C4-2B (cell line): ENCODE results near the gene PROX1.

Experiments
- H3K27ac ChIP-seq: fragments of 450-650 bp; 2 replicates; pipeline ENCODE4 v1.5.1; 2017
- ZFX ChIP-seq: fragments of 450-650 bp; IDR thresholded peaks from 2 replicates; pipeline ENCODE4 v1.6.1; 2017
- TF ChIP-seq, protein P1 (sequence below): fragments of 450-650 bp; conservative IDR thresholded peaks from 2 replicates; pipeline ENCODE4 v1.5.1; 2017; ENCODE audit warnings: mild to moderate bottlenecking

Gene PROX1

GRCh38 chr1:214039394-214040018 lies 51.7 kb downstream of the PROX1 start:
- TF ChIP-seq ZFX = no peak
- TF ChIP-seq, protein P1, sequence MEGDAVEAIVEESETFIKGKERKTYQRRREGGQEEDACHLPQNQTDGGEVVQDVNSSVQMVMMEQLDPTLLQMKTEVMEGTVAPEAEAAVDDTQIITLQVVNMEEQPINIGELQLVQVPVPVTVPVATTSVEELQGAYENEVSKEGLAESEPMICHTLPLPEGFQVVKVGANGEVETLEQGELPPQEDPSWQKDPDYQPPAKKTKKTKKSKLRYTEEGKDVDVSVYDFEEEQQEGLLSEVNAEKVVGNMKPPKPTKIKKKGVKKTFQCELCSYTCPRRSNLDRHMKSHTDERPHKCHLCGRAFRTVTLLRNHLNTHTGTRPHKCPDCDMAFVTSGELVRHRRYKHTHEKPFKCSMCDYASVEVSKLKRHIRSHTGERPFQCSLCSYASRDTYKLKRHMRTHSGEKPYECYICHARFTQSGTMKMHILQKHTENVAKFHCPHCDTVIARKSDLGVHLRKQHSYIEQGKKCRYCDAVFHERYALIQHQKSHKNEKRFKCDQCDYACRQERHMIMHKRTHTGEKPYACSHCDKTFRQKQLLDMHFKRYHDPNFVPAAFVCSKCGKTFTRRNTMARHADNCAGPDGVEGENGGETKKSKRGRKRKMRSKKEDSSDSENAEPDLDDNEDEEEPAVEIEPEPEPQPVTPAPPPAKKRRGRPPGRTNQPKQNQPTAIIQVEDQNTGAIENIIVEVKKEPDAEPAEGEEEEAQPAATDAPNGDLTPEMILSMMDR = no peak
- no peak overlapping the region for H3K27ac ChIP-seq

DNA sequence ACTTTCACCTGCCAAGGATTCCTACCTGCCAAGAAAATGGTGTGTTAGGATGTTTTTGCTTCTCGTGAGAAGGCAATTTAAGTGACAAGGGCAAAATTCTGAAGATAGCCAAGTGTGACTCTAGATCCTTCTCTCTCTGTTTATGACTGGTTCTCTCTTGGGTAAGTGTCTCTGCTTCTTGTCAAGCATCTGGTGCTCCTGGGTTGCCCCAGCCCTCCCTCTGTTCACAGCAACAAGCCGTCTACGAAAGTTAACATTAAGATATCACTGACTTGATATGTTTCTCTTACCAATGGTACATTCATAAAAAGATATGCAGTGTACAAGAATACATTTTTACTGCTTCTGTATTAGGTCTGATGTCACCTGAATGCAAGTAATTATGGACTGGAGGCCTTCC lies 55.4 kb downstream of the PROX1 start:
- no peak for TF ChIP-seq ZFX
- H3K27ac ChIP-seq = no peak overlapping the region

DNA sequence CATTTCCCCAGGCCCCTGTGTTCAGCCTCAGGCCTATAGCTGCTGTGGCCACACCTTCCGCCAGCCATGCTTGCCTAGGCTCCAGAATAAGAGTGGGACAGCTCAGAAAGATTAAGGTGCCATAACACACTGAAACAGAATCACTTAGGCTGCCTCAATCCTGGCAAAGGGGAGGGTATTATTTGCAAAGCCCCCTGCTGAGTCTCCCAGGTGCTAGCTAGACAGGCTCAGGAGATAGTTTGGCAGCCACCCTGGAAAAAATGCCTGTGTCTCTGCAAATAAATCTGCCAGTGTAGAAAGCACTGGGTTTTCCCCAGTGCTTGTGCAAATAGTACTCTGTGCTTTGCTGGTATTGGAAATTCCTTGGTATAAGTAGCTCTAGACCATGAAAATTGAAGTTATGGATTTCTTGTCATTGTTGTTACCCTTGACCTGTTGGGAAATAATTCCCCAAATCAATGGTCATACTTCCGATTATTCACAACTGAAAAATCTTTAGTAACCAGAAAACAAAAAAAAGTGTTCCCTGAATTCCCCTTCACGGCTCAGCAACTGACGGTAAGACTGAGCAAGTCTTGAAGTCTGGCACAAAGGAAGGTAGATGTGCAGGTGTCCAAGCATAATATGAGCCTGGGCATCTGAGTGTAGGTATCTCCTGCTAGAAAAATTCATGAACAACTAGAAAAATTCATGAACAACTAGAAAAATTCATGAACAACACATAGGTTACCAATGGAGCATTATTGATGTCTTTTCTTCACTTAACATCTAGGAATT lies 56.9 kb downstream of the PROX1 start:
- no peak for TF ChIP-seq ZFX
- TF ChIP-seq, protein P1 = no peak
- H3K27ac ChIP-seq = no peak overlapping the region

- no peak for TF ChIP-seq ZFX
- TF ChIP-seq, protein P1 = no peak
- H3K27ac ChIP-seq = no peak overlapping the region
These were observed 63.0 kb downstream of the PROX1 start for GRCh38 chr1:214050513-214051401.

DNA sequence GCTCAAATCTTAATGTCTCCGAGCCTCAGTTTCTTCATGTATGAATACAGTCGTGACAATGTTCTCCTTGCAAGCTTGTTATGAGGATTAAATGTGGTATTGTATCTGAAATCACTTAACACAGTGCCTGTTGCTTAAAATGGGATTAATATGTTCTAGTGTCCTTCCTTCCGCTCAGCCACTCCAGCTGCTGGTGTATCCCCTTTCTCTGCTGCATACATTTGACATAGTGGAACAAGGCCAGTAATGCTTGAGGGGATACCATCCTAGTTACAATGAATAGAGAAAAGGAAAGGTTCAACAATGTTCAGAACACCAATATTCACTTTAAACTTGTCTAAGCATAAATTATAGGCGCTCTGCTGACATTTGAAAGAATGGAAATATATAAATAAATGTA lies 64.0 kb downstream of the PROX1 start:
- H3K27ac ChIP-seq = no peak overlapping the region
- TF ChIP-seq ZFX = no peak
- TF ChIP-seq, protein P1 = no peak

- H3K27ac ChIP-seq = no peak overlapping the region
- TF ChIP-seq, protein P1 = no peak
- no peak for TF ChIP-seq ZFX
These were observed 70.3 kb downstream of the PROX1 start for GRCh38 chr1:214058076-214058475.

- H3K27ac ChIP-seq = no peak overlapping the region
- no peak for TF ChIP-seq ZFX
- TF ChIP-seq, protein P1 = no peak
These were observed 78.4 kb downstream of the PROX1 start for GRCh38 chr1:214066190-214066589.
